Colonic mucosa (tissue), 4 donors: ENCODE results near the gene LRRK1. TPM values are rescaled to one million over a fixed set of nuclear protein-coding genes. Genes with fewer than 3 reads are reported as not detected.

Experiments
- DNase-seq: peaks from one replicate; pipeline ENCODE4 v3.0.0-alpha.2; 2020
- H3K27ac ChIP-seq: fragments of 200-600 bp; one replicate; pipeline ENCODE4 v1.8.0; 2021
- H3K27me3 ChIP-seq: fragments of 200-600 bp; one replicate; pipeline ENCODE4 v1.8.0; 2021
- H3K36me3 ChIP-seq: fragments of 200-600 bp; one replicate; pipeline ENCODE4 v1.8.0; 2021
- H3K4me1 ChIP-seq: fragments of 200-600 bp; one replicate; pipeline ENCODE4 v1.8.0; 2021; ENCODE audit warnings: mild to moderate bottlenecking
- H3K4me3 ChIP-seq: fragments of 200-600 bp; one replicate; pipeline ENCODE4 v1.8.0; 2021
- H3K9ac ChIP-seq, 2 donors: one replicate each; pipeline ENCODE4 v1.7.0; 2013; ENCODE audit warnings: control low read depth in 2 of 2, low read depth in 2 of 2, low read length in 2 of 2
- H3K9me3 ChIP-seq: fragments of 200-600 bp; one replicate; pipeline ENCODE4 v1.8.0; 2021
- intact Hi-C: fragments of 100-400 bp; cut with DNase I; formaldehyde crosslinking; loops from one replicate; pipeline ENCODE4 v1.14.1; 2022
- total RNA-seq, 2 donors: library from RNA; stranded (reverse); fragmentation: NEBNext Ultra II Directional in 1 of 2; extraction: Animal tissue kit (Norgen Biotek cat#: 25700) in 1 of 2; gene quantifications; one replicate each; pipeline ENCODE4 v1.2.1, GENCODE V29; 2021
- TF ChIP-seq, protein P1 (sequence below): fragments of 200-600 bp; IDR thresholded peaks from one replicate; pipeline ENCODE4 v1.8.0; 2022; ENCODE audit warnings: antibody characterized with exemption, mild to moderate bottlenecking
- donor health status: healthy.
- donor health status: DM: no; HTN: no; CAD: no.
- donor health status: DM: no; HTN: no; CAD: no.

LRRK1 gene
- total RNA-seq, 2 donors from 2014 or later: 29.6 to 36.0 TPM

DNA sequence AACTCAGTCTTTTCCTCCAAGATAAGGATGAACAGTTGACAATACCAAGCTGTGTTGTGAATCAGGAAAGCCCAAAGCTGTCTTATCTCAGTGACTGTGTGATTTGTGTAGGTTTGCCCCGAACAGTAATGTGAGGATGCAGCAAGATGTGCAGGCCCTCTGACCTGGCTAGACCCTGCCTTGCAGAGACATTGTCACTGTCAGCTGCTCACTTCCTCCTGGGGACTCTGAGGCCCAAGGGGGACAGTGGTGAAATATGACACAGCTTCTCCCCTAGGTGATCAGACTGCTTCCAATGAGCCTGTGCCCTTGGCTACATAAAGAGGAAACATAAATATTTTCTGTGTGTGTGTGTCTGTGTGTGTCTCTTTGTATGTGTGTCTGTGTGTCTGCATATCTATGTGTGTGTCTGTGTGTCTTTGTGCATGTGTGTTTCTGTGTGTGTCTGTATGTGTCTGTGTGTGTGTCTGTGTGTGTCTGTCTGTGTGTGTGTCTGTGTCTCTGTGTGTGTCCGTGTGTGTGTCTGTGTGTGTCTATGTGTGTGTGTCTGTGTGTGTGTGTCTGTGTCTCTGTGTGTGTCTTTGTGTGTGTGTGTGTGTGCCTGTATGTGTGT, 21.7 kb downstream of the LRRK1 start:
- Histone ChIP-seq H3K27me3 (no peaks in the 10 kb centered on the region), H3K9ac (no peak overlapping the region), H3K4me1 (no peaks in the 10 kb centered on the region), H3K27ac (no peak overlapping the region), H3K9me3 (no peaks in the 10 kb centered on the region), H3K36me3 (no peaks in the 10 kb centered on the region), H3K4me3 (no peak overlapping the region)
- TF ChIP-seq, protein P1, sequence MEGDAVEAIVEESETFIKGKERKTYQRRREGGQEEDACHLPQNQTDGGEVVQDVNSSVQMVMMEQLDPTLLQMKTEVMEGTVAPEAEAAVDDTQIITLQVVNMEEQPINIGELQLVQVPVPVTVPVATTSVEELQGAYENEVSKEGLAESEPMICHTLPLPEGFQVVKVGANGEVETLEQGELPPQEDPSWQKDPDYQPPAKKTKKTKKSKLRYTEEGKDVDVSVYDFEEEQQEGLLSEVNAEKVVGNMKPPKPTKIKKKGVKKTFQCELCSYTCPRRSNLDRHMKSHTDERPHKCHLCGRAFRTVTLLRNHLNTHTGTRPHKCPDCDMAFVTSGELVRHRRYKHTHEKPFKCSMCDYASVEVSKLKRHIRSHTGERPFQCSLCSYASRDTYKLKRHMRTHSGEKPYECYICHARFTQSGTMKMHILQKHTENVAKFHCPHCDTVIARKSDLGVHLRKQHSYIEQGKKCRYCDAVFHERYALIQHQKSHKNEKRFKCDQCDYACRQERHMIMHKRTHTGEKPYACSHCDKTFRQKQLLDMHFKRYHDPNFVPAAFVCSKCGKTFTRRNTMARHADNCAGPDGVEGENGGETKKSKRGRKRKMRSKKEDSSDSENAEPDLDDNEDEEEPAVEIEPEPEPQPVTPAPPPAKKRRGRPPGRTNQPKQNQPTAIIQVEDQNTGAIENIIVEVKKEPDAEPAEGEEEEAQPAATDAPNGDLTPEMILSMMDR: no peak
- no peak for DNase-seq
- intact Hi-C loops: no loop called here

DNA sequence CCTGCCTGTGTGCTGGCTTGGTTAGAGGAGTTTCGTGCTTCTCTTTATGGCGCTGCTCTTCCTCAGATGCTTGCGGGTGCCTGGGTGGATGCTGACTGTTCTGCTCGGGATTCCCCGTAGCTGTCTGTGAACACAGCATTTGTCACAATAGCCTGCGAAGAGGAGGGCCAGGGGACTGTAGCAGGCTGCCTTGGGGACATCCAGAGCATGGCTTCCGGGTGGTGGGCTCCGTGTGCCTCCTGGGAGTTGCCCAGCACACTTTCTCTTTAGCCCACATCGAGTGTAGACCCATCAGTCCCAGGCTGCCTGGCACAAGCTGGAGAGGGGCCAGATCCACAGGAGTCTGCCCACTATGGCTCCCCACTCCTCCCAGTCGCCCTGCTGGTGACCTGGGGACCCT, 22.4 kb downstream of the LRRK1 start:
- intact Hi-C loops: no loop called here
- no peaks in the 10 kb centered on the region for H3K27me3 ChIP-seq
- no peaks in the 10 kb centered on the region for H3K36me3 ChIP-seq
- no peaks in the 10 kb centered on the region for H3K9me3 ChIP-seq
- DNase-seq: no peak
- H3K27ac ChIP-seq: no peak overlapping the region
- no peak overlapping the region for H3K4me3 ChIP-seq
- H3K9ac ChIP-seq: no peak overlapping the region
- TF ChIP-seq, protein P1: no peak
- no peaks in the 10 kb centered on the region for H3K4me1 ChIP-seq

DNA sequence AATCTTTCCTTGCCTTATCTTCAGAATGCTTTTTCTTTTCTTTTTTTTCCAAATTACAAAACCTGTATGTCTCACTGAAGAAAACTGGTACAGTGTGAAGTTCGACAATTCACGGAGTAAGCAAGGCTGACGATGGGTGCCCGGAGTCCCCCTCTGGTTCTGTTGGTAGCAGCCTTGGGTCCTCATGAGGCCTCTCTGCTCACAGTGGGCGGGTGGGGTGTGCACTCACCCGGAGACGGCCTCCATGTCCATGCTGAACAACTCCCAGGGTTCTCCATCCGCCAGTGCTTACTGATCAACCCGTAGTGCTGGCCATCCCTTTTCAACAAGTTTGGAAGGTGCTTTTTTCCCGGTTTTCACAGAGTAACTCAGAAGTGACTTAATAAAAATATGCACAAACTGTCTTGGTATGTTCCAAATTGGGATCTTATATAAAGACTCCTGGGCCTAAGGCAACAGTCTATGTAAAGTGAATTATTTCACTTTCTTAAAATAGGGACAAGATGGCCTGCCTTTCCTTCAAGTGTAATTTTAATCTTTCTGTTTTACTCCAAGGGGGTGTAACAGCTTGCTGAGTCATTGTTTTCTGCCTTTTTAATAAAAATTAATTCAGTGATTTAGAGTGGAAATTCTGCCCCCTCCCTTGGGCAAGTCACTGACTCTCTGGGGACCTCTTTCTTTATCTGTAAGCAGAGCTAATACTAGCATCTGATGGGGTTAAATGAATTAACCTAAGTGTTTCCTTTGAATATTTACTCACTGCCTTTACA, 23.7 kb downstream of the LRRK1 start:
- TF ChIP-seq, protein P1: no peak
- Histone ChIP-seq H3K4me3 (no peak overlapping the region), H3K4me1 (no peaks in the 10 kb centered on the region), H3K27me3 (no peaks in the 10 kb centered on the region), H3K27ac (no peak overlapping the region), H3K9ac (no peak overlapping the region), H3K9me3 (no peaks in the 10 kb centered on the region), H3K36me3 (no peaks in the 10 kb centered on the region)
- intact Hi-C loops: no loop called here
- no peak for DNase-seq

DNA sequence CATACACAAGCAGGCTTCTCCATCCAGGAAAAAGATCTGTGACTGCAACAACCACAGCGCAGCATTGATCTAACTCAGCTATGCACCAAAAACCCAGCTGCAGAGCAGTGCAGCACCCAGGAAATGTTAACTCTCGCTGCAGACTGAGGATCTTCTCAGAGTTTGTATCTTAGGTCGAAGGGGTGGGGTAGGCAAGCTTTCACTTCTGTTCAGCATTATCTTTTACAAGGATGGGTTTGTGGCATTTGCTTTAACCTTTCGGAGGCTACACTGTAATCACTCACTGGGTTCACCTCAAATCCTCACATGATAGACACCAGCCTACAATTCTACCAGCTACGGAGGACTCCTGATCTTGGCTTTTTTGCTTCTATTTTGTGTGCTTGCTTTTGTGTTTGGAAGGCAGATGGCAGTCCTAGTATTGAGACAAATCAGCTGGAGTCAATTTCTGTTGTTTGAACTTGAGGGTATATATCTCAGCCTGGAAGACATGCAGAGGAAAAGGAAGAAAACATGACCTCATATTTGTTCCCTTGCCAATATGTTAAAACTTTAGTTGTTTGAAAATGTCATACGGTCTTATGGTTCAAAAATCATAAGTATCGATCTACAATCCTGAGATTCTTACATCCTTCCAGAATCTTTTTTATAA, 25.2 kb downstream of the LRRK1 start:
- no peaks in the 10 kb centered on the region for H3K9me3 ChIP-seq
- no peaks in the 10 kb centered on the region for H3K4me1 ChIP-seq
- no peak overlapping the region for H3K27ac ChIP-seq
- H3K36me3 ChIP-seq: no peaks in the 10 kb centered on the region
- H3K4me3 ChIP-seq: no peak overlapping the region
- DNase-seq: no peak
- no peak overlapping the region for H3K9ac ChIP-seq
- intact Hi-C loops: no loop called here
- TF ChIP-seq, protein P1: no peak
- no peaks in the 10 kb centered on the region for H3K27me3 ChIP-seq

DNA sequence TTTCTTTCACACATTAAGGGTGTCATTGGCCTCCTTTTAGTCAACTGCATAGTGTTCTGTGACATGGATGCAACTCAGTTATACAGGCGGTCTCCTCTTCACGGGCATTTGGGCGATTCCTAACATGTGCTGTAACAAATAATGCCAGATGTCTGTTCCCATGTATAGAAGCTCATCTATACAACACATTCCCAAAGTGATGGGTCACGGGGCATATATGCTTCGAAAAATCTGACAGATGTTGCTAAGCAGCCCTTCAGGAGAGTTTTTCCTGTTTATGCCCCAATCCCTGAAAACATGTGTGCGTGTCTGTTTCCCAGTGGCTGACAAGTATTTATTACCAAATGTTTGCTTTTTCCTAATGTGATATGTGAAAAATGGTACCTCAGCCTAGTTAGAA, 25.8 kb downstream of the LRRK1 start:
- no peaks in the 10 kb centered on the region for H3K4me1 ChIP-seq

More for the DNA sequence above, 25.8 kb downstream of the LRRK1 start:
- intact Hi-C loops: no loop called here
- H3K9me3 ChIP-seq: no peaks in the 10 kb centered on the region
- no peak for DNase-seq
- no peak overlapping the region for H3K4me3 ChIP-seq
- H3K27me3 ChIP-seq: no peaks in the 10 kb centered on the region
- no peaks in the 10 kb centered on the region for H3K36me3 ChIP-seq
- no peak overlapping the region for H3K27ac ChIP-seq
- TF ChIP-seq, protein P1: no peak
- no peak overlapping the region for H3K9ac ChIP-seq
